HL-60 (cell line): ENCODE measurements around the gene SH2D3C.

Experiments used
- GABPA ChIP-seq: IDR thresholded peaks from 2 replicates; pipeline ENCODE4 v1.6.1; 2012; ENCODE audit warnings: low read depth
- REST ChIP-seq: IDR thresholded peaks from 2 replicates; pipeline ENCODE4 v1.6.1; 2012; ENCODE audit warnings: low read depth; ENCODE audit not compliant: insufficient replicate concordance
- TF ChIP-seq, protein P1 (sequence below): IDR thresholded peaks from one replicate; pipeline ENCODE4 v1.5.1; 2011; ENCODE audit warnings: low read length, control low read depth, inconsistent platforms; ENCODE audit not compliant: insufficient read depth

- TF ChIP-seq, protein P1, sequence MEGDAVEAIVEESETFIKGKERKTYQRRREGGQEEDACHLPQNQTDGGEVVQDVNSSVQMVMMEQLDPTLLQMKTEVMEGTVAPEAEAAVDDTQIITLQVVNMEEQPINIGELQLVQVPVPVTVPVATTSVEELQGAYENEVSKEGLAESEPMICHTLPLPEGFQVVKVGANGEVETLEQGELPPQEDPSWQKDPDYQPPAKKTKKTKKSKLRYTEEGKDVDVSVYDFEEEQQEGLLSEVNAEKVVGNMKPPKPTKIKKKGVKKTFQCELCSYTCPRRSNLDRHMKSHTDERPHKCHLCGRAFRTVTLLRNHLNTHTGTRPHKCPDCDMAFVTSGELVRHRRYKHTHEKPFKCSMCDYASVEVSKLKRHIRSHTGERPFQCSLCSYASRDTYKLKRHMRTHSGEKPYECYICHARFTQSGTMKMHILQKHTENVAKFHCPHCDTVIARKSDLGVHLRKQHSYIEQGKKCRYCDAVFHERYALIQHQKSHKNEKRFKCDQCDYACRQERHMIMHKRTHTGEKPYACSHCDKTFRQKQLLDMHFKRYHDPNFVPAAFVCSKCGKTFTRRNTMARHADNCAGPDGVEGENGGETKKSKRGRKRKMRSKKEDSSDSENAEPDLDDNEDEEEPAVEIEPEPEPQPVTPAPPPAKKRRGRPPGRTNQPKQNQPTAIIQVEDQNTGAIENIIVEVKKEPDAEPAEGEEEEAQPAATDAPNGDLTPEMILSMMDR, result no peak
- TF ChIP-seq GABPA (no peak), REST (no peak)
Observed at GRCh38 chr9:127792417-127793031, 14.1 kb upstream of the SH2D3C start.
